Measurements from ENCODE around the gene ZNF79. TPM values are rescaled to one million over a fixed set of nuclear protein-coding genes. Genes with fewer than 3 reads are reported as not detected.

The ZNF79 gene
- 12.5 and 13.2 TPM in 2 replicates for total RNA-seq

GRCh38 chr9:127423934-127424675 lies at the start of gene ZNF79:
Gene ZNF79 (plus strand): TSS chr9:127424382. CDS start chr9:127424788, 406 bp downstream.

DNA sequence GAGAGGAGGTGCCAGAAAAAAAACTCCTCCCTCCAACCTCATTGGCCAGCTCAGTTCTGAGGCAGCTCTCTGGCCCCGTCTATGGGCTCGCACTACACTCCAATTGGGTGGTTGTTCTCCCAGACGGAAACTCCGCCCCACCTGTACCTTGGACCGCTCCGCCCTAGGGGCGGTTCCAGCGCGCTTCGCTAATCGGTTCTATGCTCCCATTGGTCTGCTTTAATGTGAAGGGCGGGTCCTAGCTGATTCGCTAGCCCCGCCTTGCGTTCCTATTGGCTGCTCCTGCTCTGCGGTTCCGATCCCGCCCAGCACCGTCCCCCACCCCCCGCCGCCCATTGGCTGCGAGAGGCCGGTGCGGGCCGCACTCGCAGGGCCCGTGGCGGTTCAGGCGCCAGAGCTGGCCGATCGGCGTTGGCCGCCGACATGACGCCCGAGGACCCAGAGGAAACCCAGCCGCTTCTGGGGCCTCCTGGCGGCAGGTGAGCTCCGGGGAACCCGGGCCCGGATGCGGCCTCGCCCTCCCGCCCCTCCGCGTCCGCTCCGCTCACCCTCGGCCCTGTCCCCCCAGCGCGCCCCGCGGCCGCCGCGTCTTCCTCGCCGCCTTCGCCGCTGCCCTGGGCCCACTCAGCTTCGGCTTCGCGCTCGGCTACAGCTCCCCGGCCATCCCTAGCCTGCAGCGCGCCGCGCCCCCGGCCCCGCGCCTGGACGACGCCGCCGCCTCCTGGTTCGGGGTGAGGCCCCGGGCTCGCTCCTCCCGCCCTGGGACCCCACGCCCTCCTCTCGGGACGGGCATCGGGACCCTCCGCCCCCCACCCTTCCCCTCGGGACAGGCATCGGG lies 27.2 kb upstream of the ZNF79 start, which contains the start of gene SLC2A8:
SLC2A8 (plus strand) TSS at position 362 of the 838 bp plus-strand sequence; CDS start at position 424, 62 bp downstream.

DNA sequence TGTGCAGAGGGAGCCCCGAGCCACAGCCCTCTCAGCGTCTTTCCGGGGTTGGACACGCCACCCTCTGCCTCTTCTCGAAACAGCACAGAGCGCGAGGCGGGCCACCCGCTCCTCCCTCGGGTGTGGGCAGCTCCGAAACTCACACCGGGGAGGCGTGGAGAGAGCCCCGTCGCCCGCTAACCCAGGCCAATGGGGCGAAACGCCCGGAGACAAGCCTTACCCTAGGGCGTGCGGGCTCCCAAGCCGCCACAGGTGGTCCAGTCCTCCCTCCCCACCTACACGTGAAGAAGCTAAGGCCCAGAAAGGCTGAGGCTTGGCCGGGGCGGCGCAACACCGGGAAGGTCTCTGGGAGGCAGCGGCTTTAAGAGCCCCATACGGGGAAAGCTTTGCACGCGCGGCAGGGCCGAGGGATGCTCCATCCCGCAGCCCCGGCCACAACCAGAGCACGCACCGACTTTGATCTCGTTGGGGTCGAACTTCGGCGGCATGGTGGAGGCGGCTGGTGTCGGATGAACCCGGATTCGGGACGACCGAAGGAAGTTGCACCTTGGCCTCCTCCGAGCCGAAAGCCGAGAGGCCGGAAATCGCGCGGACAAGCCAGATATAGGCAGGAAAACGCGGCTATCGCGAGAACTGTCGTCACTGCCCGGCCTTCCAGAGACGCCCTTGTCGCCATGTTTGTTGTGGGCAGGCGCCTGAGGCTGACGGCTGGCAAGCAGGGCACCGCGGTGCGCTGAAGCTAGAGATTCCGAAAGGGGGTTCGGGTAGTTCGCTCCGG lies 26.8 kb downstream of the ZNF79 start, which contains the start of the genes LRSAM1 and RPL12:
LRSAM1 (plus strand) TSS at position 681 of the 778 bp plus-strand sequence. CDS start 3,018 bp downstream, outside the sequence.
RPL12 (minus strand) TSS at position 577 of the 778 bp plus-strand sequence; CDS start at position 488, 89 bp downstream.

Small RNAs within 50 kb of the gene (small RNA-seq; reads per million reads assigned to genes)
- gene RF00019: not detected
- 273 reads per million, percentile 99 among the genes with 10 or more reads in this experiment for gene SNORA65

Other genes starting within 250 kb of the ZNF79 start
- gene GARNL3, start 159.6 kb upstream of the ZNF79 start, total RNA-seq: 2.9 and 7.3 TPM in 2 replicates
- 6.0 and 7.2 TPM in 2 replicates for gene SLC2A8, start 27.2 kb upstream of the ZNF79 start, total RNA-seq
- gene RPL12, start 27.0 kb downstream of the ZNF79 start, total RNA-seq: 1,038 and 1,197 TPM in 2 replicates
- 18.5 and 20.0 TPM in 2 replicates for gene LRSAM1, start 27.1 kb downstream of the ZNF79 start, total RNA-seq
- gene STXBP1, start 187.9 kb downstream of the ZNF79 start, total RNA-seq: 29.2 and 42.9 TPM in 2 replicates

Measured in hair follicle dermal papilla cell (primary cell).